ENCODE measurements around the gene AJAP1. TPM values are rescaled to one million over a fixed set of nuclear protein-coding genes. Genes with fewer than 3 reads are reported as not detected.

AJAP1 gene
- total RNA-seq, 1 experiment from 2014 or later, result not detected

GRCh38 chr1:4626061-4626460, 28.3 kb upstream of the AJAP1 start:
- intact Hi-C loops (cut with micrococcal nuclease; ENCODE audit: unreplicated experiment) (no loop called here), in situ Hi-C loops (cut with HindIII; ENCODE audit: low pct_unique_long_range_greater_than_20kb, low sequenced_read_pairs) (no loop called here)
- no TSS peak for BruUV-seq (replicated peaks)
- TF ChIP-seq TCF7L2 (IDR thresholded peaks at IDR 0.05; ENCODE audit: low read depth, low read length) (no peak), POLR2AphosphoS5 (IDR thresholded peaks at IDR 0.05; ENCODE audit: low read depth, low read length) (no peak), SIN3A (IDR thresholded peaks at IDR 0.05; ENCODE audit: borderline replicate concordance, insufficient read depth, low read depth, low read length) (no peak)
- TF ChIP-seq, protein P1, sequence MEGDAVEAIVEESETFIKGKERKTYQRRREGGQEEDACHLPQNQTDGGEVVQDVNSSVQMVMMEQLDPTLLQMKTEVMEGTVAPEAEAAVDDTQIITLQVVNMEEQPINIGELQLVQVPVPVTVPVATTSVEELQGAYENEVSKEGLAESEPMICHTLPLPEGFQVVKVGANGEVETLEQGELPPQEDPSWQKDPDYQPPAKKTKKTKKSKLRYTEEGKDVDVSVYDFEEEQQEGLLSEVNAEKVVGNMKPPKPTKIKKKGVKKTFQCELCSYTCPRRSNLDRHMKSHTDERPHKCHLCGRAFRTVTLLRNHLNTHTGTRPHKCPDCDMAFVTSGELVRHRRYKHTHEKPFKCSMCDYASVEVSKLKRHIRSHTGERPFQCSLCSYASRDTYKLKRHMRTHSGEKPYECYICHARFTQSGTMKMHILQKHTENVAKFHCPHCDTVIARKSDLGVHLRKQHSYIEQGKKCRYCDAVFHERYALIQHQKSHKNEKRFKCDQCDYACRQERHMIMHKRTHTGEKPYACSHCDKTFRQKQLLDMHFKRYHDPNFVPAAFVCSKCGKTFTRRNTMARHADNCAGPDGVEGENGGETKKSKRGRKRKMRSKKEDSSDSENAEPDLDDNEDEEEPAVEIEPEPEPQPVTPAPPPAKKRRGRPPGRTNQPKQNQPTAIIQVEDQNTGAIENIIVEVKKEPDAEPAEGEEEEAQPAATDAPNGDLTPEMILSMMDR (IDR thresholded peaks at IDR 0.05), result no peak
- TF ChIP-seq, protein P2, sequence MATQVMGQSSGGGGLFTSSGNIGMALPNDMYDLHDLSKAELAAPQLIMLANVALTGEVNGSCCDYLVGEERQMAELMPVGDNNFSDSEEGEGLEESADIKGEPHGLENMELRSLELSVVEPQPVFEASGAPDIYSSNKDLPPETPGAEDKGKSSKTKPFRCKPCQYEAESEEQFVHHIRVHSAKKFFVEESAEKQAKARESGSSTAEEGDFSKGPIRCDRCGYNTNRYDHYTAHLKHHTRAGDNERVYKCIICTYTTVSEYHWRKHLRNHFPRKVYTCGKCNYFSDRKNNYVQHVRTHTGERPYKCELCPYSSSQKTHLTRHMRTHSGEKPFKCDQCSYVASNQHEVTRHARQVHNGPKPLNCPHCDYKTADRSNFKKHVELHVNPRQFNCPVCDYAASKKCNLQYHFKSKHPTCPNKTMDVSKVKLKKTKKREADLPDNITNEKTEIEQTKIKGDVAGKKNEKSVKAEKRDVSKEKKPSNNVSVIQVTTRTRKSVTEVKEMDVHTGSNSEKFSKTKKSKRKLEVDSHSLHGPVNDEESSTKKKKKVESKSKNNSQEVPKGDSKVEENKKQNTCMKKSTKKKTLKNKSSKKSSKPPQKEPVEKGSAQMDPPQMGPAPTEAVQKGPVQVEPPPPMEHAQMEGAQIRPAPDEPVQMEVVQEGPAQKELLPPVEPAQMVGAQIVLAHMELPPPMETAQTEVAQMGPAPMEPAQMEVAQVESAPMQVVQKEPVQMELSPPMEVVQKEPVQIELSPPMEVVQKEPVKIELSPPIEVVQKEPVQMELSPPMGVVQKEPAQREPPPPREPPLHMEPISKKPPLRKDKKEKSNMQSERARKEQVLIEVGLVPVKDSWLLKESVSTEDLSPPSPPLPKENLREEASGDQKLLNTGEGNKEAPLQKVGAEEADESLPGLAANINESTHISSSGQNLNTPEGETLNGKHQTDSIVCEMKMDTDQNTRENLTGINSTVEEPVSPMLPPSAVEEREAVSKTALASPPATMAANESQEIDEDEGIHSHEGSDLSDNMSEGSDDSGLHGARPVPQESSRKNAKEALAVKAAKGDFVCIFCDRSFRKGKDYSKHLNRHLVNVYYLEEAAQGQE (IDR thresholded peaks at IDR 0.05; ENCODE audit: insufficient read depth in 1 of 2, low read depth in 2 of 2, low read length in 1 of 2), result no peak
- Histone ChIP-seq H3K4me3 (ENCODE audit: low read depth in 2 of 2, low read length in 2 of 2) (no peak overlapping the region), H3K27me3 (ENCODE audit: control insufficient read depth, insufficient read depth, low read length) (0 out of 2 replicates have a peak, but pooled peaks cover 2% of the 10 kb centered on the region), H3K9me3 (ENCODE audit: control insufficient read depth, insufficient read depth, low read depth, low read length) (no peaks in the 10 kb centered on the region), H3K27ac (ENCODE audit: low read length) (no peak overlapping the region), H3K4me1 (ENCODE audit: control insufficient read depth, insufficient read depth, low read length) (no peaks in the 10 kb centered on the region), H3K36me3 (ENCODE audit: control insufficient read depth, insufficient read depth, low read length) (no peaks in the 10 kb centered on the region)
- no peak for DNase-seq (ENCODE audit: low read depth, low spot score)
- ChIA-PET POLR2A (no interaction called here), CTCF (no interaction called here)
- ATAC-seq, result no peak

- no peak for TF ChIP-seq POLR2AphosphoS5 (IDR thresholded peaks at IDR 0.05; ENCODE audit: low read depth, low read length)
- TF ChIP-seq, protein P1 (IDR thresholded peaks at IDR 0.05), result no peak
- TF ChIP-seq SIN3A (IDR thresholded peaks at IDR 0.05; ENCODE audit: borderline replicate concordance, insufficient read depth, low read depth, low read length), result no peak
- TF ChIP-seq, protein P2 (IDR thresholded peaks at IDR 0.05; ENCODE audit: insufficient read depth in 1 of 2, low read depth in 2 of 2, low read length in 1 of 2), result no peak
- TF ChIP-seq TCF7L2 (IDR thresholded peaks at IDR 0.05; ENCODE audit: low read depth, low read length), result no peak
- Histone ChIP-seq H3K4me3 (ENCODE audit: low read depth in 2 of 2, low read length in 2 of 2) (no peak overlapping the region), H3K27me3 (ENCODE audit: control insufficient read depth, insufficient read depth, low read length) (0 out of 2 replicates have a peak, but pooled peaks cover 2% of the 10 kb centered on the region), H3K9me3 (ENCODE audit: control insufficient read depth, insufficient read depth, low read depth, low read length) (no peaks in the 10 kb centered on the region), H3K27ac (ENCODE audit: low read length) (no peak overlapping the region), H3K36me3 (ENCODE audit: control insufficient read depth, insufficient read depth, low read length) (no peaks in the 10 kb centered on the region), H3K4me1 (ENCODE audit: control insufficient read depth, insufficient read depth, low read length) (no peaks in the 10 kb centered on the region)
- BruUV-seq (replicated peaks), result no TSS peak
- intact Hi-C loops (cut with micrococcal nuclease; ENCODE audit: unreplicated experiment), result no loop called here
- DNase-seq (ENCODE audit: low read depth, low spot score), result no peak
- ChIA-PET POLR2A (no interaction called here), CTCF (no interaction called here)
- in situ Hi-C loops (cut with HindIII; ENCODE audit: low pct_unique_long_range_greater_than_20kb, low sequenced_read_pairs), result no loop called here
- ATAC-seq, result no peak
These were observed 27.7 kb upstream of the AJAP1 start for GRCh38 chr1:4626560-4627319.

Measured in Panc1 (cell line).